AG04450 (cell line): ENCODE results near the gene NLRP14. TPM values are rescaled to one million over a fixed set of nuclear protein-coding genes. Genes with fewer than 3 reads are reported as not detected.

Experiments
- CTCF ChIA-PET: fragments of 300-600, 350-600 bp; formaldehyde crosslinking; extraction: SDS; loops from one replicate; lab custom pipeline; 2022; ENCODE audit warnings: antibody characterized with exemption, inconsistent platforms; lab: Charles Lee
- POLR2A ChIA-PET: fragments of 350-600 bp; formaldehyde crosslinking; extraction: SDS; loops from one replicate; lab custom pipeline; 2021; ENCODE audit warnings: antibody characterized with exemption, inconsistent platforms; lab: Yijun Ruan, JAX
- DNase-seq: peaks from one replicate; pipeline ENCODE4 v3.0.0-alpha.2; 2011; ENCODE audit warnings: low read depth, low spot score
- H3K27ac ChIP-seq: one replicate; pipeline ENCODE4 v1.5.1; 2012; ENCODE audit warnings: low read depth, low read length, control low read depth
- H3K27me3 ChIP-seq: one replicate; pipeline ENCODE4 v1.6.0; 2012; ENCODE audit warnings: low read length; ENCODE audit not compliant: control insufficient read depth, insufficient read depth
- H3K4me3 ChIP-seq: 2 replicates; pipeline ENCODE4 v1.5.1; 2011; ENCODE audit warnings: mild to moderate bottlenecking, low read depth, low read length, control low read depth
- H3K9me3 ChIP-seq: 2 replicates; pipeline ENCODE4 v1.5.1; 2012; ENCODE audit warnings: low read length; ENCODE audit not compliant: control insufficient read depth, insufficient read depth
- CTCF ChIP-seq: IDR thresholded peaks from 2 replicates; pipeline ENCODE4 v1.5.1; 2011; ENCODE audit warnings: low read depth, low read length, control low read depth, inconsistent platforms
- polyA minus RNA-seq: library from RNA; depleted of rRNA, polyadenylated mRNA; stranded (reverse); fragments of >200 nt; gene quantifications from 2 replicates; pipeline ENCODE4 v1.2.3, GENCODE V29; 2011; rRNA and poly(A)+ RNA removed
- polyA plus RNA-seq: library from polyadenylated mRNA; depleted of rRNA; stranded (reverse); fragments of >200 nt; gene quantifications from 2 replicates; pipeline ENCODE4 v1.2.3, GENCODE V29; 2011; rRNA removed

The NLRP14 gene, protein sequence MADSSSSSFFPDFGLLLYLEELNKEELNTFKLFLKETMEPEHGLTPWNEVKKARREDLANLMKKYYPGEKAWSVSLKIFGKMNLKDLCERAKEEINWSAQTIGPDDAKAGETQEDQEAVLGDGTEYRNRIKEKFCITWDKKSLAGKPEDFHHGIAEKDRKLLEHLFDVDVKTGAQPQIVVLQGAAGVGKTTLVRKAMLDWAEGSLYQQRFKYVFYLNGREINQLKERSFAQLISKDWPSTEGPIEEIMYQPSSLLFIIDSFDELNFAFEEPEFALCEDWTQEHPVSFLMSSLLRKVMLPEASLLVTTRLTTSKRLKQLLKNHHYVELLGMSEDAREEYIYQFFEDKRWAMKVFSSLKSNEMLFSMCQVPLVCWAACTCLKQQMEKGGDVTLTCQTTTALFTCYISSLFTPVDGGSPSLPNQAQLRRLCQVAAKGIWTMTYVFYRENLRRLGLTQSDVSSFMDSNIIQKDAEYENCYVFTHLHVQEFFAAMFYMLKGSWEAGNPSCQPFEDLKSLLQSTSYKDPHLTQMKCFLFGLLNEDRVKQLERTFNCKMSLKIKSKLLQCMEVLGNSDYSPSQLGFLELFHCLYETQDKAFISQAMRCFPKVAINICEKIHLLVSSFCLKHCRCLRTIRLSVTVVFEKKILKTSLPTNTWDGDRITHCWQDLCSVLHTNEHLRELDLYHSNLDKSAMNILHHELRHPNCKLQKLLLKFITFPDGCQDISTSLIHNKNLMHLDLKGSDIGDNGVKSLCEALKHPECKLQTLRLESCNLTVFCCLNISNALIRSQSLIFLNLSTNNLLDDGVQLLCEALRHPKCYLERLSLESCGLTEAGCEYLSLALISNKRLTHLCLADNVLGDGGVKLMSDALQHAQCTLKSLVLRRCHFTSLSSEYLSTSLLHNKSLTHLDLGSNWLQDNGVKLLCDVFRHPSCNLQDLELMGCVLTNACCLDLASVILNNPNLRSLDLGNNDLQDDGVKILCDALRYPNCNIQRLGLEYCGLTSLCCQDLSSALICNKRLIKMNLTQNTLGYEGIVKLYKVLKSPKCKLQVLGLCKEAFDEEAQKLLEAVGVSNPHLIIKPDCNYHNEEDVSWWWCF
- polyA plus RNA-seq (0.02 and 0.06 TPM in 2 replicates), polyA minus RNA-seq (0.09 and 0.14 TPM in 2 replicates)

- Histone ChIP-seq H3K27ac (peak within 1 kb of the TSS; percentile 80), H3K27me3 (no peaks in the 10 kb centered on the region), H3K4me3 (peak within 1 kb of the TSS; percentile 90), H3K9me3 (no peaks in the 10 kb centered on the region)
- TF ChIP-seq CTCF = no peak
- CTCF ChIA-PET = interaction anchor here (0.5 to 1.7 kb wide), 5 partner anchors 13 to 1077 kb away, joined by 3 to 7 read pairs (median 6); no protein-coding TSS in a partner anchor
- POLR2A ChIA-PET = interaction anchor here (0.9 to 2.4 kb wide), 2 partner anchors 27 to 29 kb away, joined by 4 to 17 read pairs; no protein-coding TSS in a partner anchor
- DNase-seq = peak; percentile 83
Observed at GRCh38 chr11:7020183-7020917, at the start of gene NLRP14, which contains the start of gene ZNF214. TSS of gene NLRP14 (plus strand) at chr11:7020479. CDS start at chr11:7038587, 18,108 bp downstream. TSS of gene ZNF214 (minus strand) at chr11:7020346. CDS start at chr11:7002835, 17,511 bp downstream.

- ChIA-PET CTCF (interaction anchor here (0.6 to 1.5 kb wide), 2 partner anchors 78 to 167 kb away, joined by 3 read pairs; no protein-coding TSS in a partner anchor), POLR2A (no interaction called here)
- TF ChIP-seq CTCF = no peak
- Histone ChIP-seq H3K9me3 (no peaks in the 10 kb centered on the region), H3K27me3 (no peaks in the 10 kb centered on the region), H3K27ac (no peak overlapping the region), H3K4me3 (no peak overlapping the region)
- no peak for DNase-seq
Observed at GRCh38 chr11:6979365-6979764, 40.9 kb upstream of the NLRP14 start.

DNA sequence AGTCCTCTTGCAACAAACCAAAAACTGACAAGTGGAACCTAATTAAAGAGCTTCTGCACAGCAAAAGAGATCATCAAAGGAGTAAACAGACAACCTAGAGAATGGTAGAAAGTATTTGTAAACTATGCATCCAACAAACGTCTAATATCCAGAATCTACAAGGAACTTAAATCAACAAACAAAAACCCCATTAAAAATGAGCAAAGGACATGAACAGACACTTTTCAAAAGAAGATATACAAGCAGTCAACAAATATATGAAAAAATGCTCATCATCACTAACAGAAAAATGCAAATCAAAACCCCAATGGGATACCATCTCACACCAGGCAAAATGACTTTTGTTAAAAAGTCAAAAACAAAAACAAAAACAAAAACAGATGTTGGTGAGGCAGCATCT is 33.8 kb upstream of the NLRP14 start:
- no peak for TF ChIP-seq CTCF
- ChIA-PET CTCF (no interaction called here), POLR2A (no interaction called here)
- H3K9me3 ChIP-seq = no peaks in the 10 kb centered on the region
- no peak for DNase-seq
- H3K27ac ChIP-seq = no peak overlapping the region
- no peak overlapping the region for H3K4me3 ChIP-seq
- no peaks in the 10 kb centered on the region for H3K27me3 ChIP-seq

GRCh38 chr11:6988506-6988905 is 31.8 kb upstream of the NLRP14 start:
- DNase-seq = no peak
- H3K27ac ChIP-seq = no peak overlapping the region
- POLR2A ChIA-PET = no interaction called here
- H3K4me3 ChIP-seq = no peak overlapping the region
- CTCF ChIA-PET = no interaction called here
- no peak for TF ChIP-seq CTCF
- no peaks in the 10 kb centered on the region for H3K27me3 ChIP-seq
- H3K9me3 ChIP-seq = no peaks in the 10 kb centered on the region
